H9 (cell line): Measurements from ENCODE around the gene FRMD1. TPM values are rescaled to one million over a fixed set of nuclear protein-coding genes. Genes with fewer than 3 reads are reported as not detected.

Source experiments
- DNase-seq: peaks from one replicate; pipeline ENCODE4 v3.0.0-alpha.2; 2017
- H2AFZ ChIP-seq: one replicate; pipeline ENCODE4 v1.6.1; 2013; ENCODE audit warnings: mild to moderate bottlenecking, low read length, control low read depth, moderate library complexity
- H2AK5ac ChIP-seq: 2 replicates; pipeline ENCODE4 v1.6.1; 2013; ENCODE audit warnings: low read length, control low read depth, mixed read lengths; ENCODE audit not compliant: insufficient read length
- H2BK120ac ChIP-seq: one replicate; pipeline ENCODE4 v1.6.1; 2013; ENCODE audit warnings: low read depth, mild to moderate bottlenecking, low read length, control low read depth, inconsistent platforms; ENCODE audit not compliant: poor library complexity, severe bottlenecking
- H2BK12ac ChIP-seq: 2 replicates; pipeline ENCODE4 v1.6.1; 2013; ENCODE audit warnings: low read length, control low read depth, mixed read lengths, low read depth; ENCODE audit not compliant: insufficient read length
- H2BK15ac ChIP-seq: 2 replicates; pipeline ENCODE4 v1.6.1; 2013; ENCODE audit warnings: low read depth, low read length, control low read depth
- H2BK20ac ChIP-seq: one replicate; pipeline ENCODE4 v1.6.1; 2013; ENCODE audit warnings: low read depth, mild to moderate bottlenecking, low read length, control low read depth, inconsistent platforms; ENCODE audit not compliant: poor library complexity, severe bottlenecking
- H2BK5ac ChIP-seq: 2 replicates; pipeline ENCODE4 v1.6.1; 2013; ENCODE audit warnings: low read length, control low read depth, mixed read lengths; ENCODE audit not compliant: insufficient read length
- H3K14ac ChIP-seq: 2 replicates; pipeline ENCODE4 v1.6.1; 2013; ENCODE audit warnings: low read length, control low read depth; ENCODE audit not compliant: insufficient read depth
- H3K18ac ChIP-seq: 2 replicates; pipeline ENCODE4 v1.6.1; 2013; ENCODE audit warnings: low read depth, mild to moderate bottlenecking, mixed read lengths, low read length, control low read depth; ENCODE audit not compliant: insufficient read length
- H3K23ac ChIP-seq: 2 replicates; pipeline ENCODE4 v1.6.1; 2013; ENCODE audit warnings: low read length, control low read depth, mixed read lengths, low read depth; ENCODE audit not compliant: insufficient read length
- H3K23me2 ChIP-seq: 2 replicates; pipeline ENCODE4 v1.6.1; 2013; ENCODE audit warnings: low read depth, mild to moderate bottlenecking, mixed read lengths, low read length, control low read depth; ENCODE audit not compliant: insufficient read length, poor library complexity, severe bottlenecking
- H3K27ac ChIP-seq: 2 replicates; pipeline ENCODE4 v1.5.1; 2013; ENCODE audit warnings: low read length, control low read depth, mixed read lengths, low read depth; ENCODE audit not compliant: insufficient read length
- H3K27me3 ChIP-seq: 2 replicates; pipeline ENCODE4 v1.6.1; 2013; ENCODE audit warnings: low read length, control low read depth, inconsistent platforms; ENCODE audit not compliant: insufficient read depth
- H3K4ac ChIP-seq: 2 replicates; pipeline ENCODE4 v1.6.1; 2013; ENCODE audit warnings: low read depth, mild to moderate bottlenecking, control low read depth, inconsistent platforms, low read length, moderate library complexity
- H3K4me1 ChIP-seq: 2 replicates; pipeline ENCODE4 v1.6.1; 2013; ENCODE audit warnings: low read length, control low read depth, inconsistent platforms; ENCODE audit not compliant: insufficient read depth
- H3K4me2 ChIP-seq: 2 replicates; pipeline ENCODE4 v1.6.1; 2013; ENCODE audit warnings: low read length, control low read depth, mixed read lengths; ENCODE audit not compliant: insufficient read length, insufficient read depth
- H3K56ac ChIP-seq: 2 replicates; pipeline ENCODE4 v1.6.1; 2013; ENCODE audit warnings: low read depth, mild to moderate bottlenecking, mixed read lengths, low read length, control low read depth; ENCODE audit not compliant: insufficient read length
- H3K79me1 ChIP-seq: 2 replicates; pipeline ENCODE4 v1.6.1; 2013; ENCODE audit warnings: low read depth, mild to moderate bottlenecking, moderate library complexity, low read length, control low read depth, inconsistent platforms; ENCODE audit not compliant: insufficient read depth, poor library complexity, severe bottlenecking
- H3K79me2 ChIP-seq: 2 replicates; pipeline ENCODE4 v1.6.1; 2013; ENCODE audit warnings: low read length, control low read depth, inconsistent platforms; ENCODE audit not compliant: insufficient read depth
- H3K9ac ChIP-seq: 2 replicates; pipeline ENCODE4 v1.6.1; 2013; ENCODE audit warnings: low read length, control low read depth, mixed read lengths; ENCODE audit not compliant: insufficient read length; ENCODE audit errors: extremely low read depth
- H3K9me3 ChIP-seq: one replicate; pipeline ENCODE4 v1.6.1; 2013; ENCODE audit warnings: low read depth, low read length, inconsistent platforms; ENCODE audit not compliant: control insufficient read depth
- H3T11ph ChIP-seq: one replicate; pipeline ENCODE4 v1.6.1; 2013; ENCODE audit warnings: mild to moderate bottlenecking, low read length, control low read depth, inconsistent platforms
- H4K20me1 ChIP-seq: one replicate; pipeline ENCODE4 v1.6.1; 2013; ENCODE audit not compliant: control insufficient read depth, insufficient read length, insufficient read depth
- H4K5ac ChIP-seq: 2 replicates; pipeline ENCODE4 v1.6.1; 2013; ENCODE audit warnings: low read depth, mild to moderate bottlenecking, mixed read lengths, low read length, control low read depth; ENCODE audit not compliant: insufficient read length
- H4K8ac ChIP-seq: replicated peaks from 2 replicates; pipeline ENCODE4 v1.6.1; 2013; ENCODE audit warnings: low read length, control low read depth, mixed read lengths, low read depth; ENCODE audit not compliant: insufficient read length
- H4K91ac ChIP-seq: 2 replicates; pipeline ENCODE4 v1.6.1; 2013; ENCODE audit warnings: low read depth, mild to moderate bottlenecking, moderate library complexity, mixed read lengths, low read length, control low read depth; ENCODE audit not compliant: insufficient read length
- H3K27ac Mint-ChIP-seq, 3 experiments: 2 replicates in 2 of 3; 3 replicates in 1 of 3; pipeline ENCODE4 v1.8.0; 2020 to 2021; ENCODE audit warnings: mixed read lengths in 3 of 3, mild to moderate bottlenecking in 1 of 3, moderate library complexity in 1 of 3
- H3K27me3 Mint-ChIP-seq: 2 replicates; pipeline ENCODE4 v1.8.0; 2021; ENCODE audit warnings: low read depth, mild to moderate bottlenecking, moderate library complexity, mixed read lengths
- H3K36me3 Mint-ChIP-seq, 3 experiments: 2 replicates in 2 of 3; 3 replicates in 1 of 3; pipeline ENCODE4 v1.8.0; 2020 to 2021; ENCODE audit warnings: low read depth in 3 of 3, mixed read lengths in 3 of 3; ENCODE audit not compliant: insufficient read depth in 1 of 3
- H3K4me1 Mint-ChIP-seq, 2 experiments: 2 replicates each; pipeline ENCODE4 v1.8.0; 2020; ENCODE audit warnings: mixed read lengths in 2 of 2
- H3K4me3 Mint-ChIP-seq, 2 experiments: 2 replicates in 1 of 2; 3 replicates in 1 of 2; pipeline ENCODE4 v1.8.0; 2020 to 2021; ENCODE audit warnings: mild to moderate bottlenecking in 2 of 2, mixed read lengths in 2 of 2, moderate library complexity in 1 of 2
- H3K9me3 Mint-ChIP-seq, 2 experiments: 2 replicates in 1 of 2; 3 replicates in 1 of 2; pipeline ENCODE4 v1.8.0; 2020; ENCODE audit warnings: mild to moderate bottlenecking in 2 of 2, mixed read lengths in 2 of 2, moderate library complexity in 1 of 2
- CTCF ChIP-seq: fragments of 200-600 bp; sonication (generic); conservative IDR thresholded peaks from 3 replicates; pipeline ENCODE4 v1.8.0; 2021; ENCODE audit warnings: antibody characterized with exemption, mild to moderate bottlenecking
- WGBS: extraction: QIAGEN DNeasy Blood & Tissue Kit; methylation state at CpG from one replicate; pipeline ENCODE4 v1.1.7; 2013; ENCODE audit warnings: missing lambda C conversion rate, low lambda C conversion rate, mixed read lengths; ENCODE audit not compliant: insufficient read length; ENCODE audit errors: extremely low coverage; 5-methylcytosine and 5-hydroxymethylcytosine counted together
- total RNA-seq: library from RNA; stranded (reverse); gene quantifications from 2 replicates; pipeline ENCODE4 v1.2.1, GENCODE V29; 2021

Gene FRMD1
- total RNA-seq, 1 experiment from 2014 or later, result not detected

GRCh38 chr6:168116975-168117899 lies 38.2 kb upstream of the FRMD1 start:
- Histone ChIP-seq H3K18ac (no peak overlapping the region), H4K5ac (no peak overlapping the region), H3K27ac (no peak overlapping the region), H2BK12ac (no peak overlapping the region), H3T11ph (no peak overlapping the region), H3K9me3 (no peaks in the 10 kb centered on the region), H2BK5ac (no peak overlapping the region), H3K23me2 (no peaks in the 10 kb centered on the region), H2BK20ac (no peak overlapping the region), H3K9ac (no peak overlapping the region), H3K27me3 (no peaks in the 10 kb centered on the region), H3K4me2 (no peak overlapping the region), H3K56ac (no peak overlapping the region), H3K14ac (no peak overlapping the region), H3K79me1 (no peaks in the 10 kb centered on the region), H2AFZ (no peak overlapping the region), H3K79me2 (no peaks in the 10 kb centered on the region), H3K4me1 (no peaks in the 10 kb centered on the region), H4K8ac (no peak overlapping the region), H3K4ac (no peak overlapping the region), H2BK120ac (no peak overlapping the region), H2BK15ac (no peak overlapping the region), H4K91ac (no peak overlapping the region), H2AK5ac (no peak overlapping the region), H4K20me1 (no peaks in the 10 kb centered on the region), H3K23ac (no peak overlapping the region)
- DNase-seq, result peak; percentile 25
- WGBS, result no CpG with 5 or more reads among the region's 26 CpGs
- H3K36me3 Mint-ChIP-seq, result no peaks in the 10 kb centered on the region
- peaks cover 16 to 20% of the 10 kb centered on the region in 2 experiments for H3K4me1 Mint-ChIP-seq
- H3K4me3 Mint-ChIP-seq, result no peak overlapping the region
- H3K27ac Mint-ChIP-seq, result no peak overlapping the region
- no peaks in the 10 kb centered on the region for H3K9me3 Mint-ChIP-seq
- TF ChIP-seq CTCF, result no peak
- H3K27me3 Mint-ChIP-seq, result no peaks in the 10 kb centered on the region
